Neural progenitor cell (in vitro differentiated cells): ENCODE data around the gene MFAP4.

Source experiments
- CTCF ChIP-seq: fragments of 200-600 bp; sonication (generic); IDR thresholded peaks from 2 replicates; pipeline ENCODE4 v1.5.1; 2017; ENCODE audit warnings: antibody characterized with exemption, mild to moderate bottlenecking
- EZH2 ChIP-seq: fragments of 200-600 bp; sonication (generic); IDR thresholded peaks from 2 replicates; pipeline ENCODE4 v1.6.1; 2017; ENCODE audit warnings: antibody characterized with exemption, mild to moderate bottlenecking, moderate library complexity

DNA sequence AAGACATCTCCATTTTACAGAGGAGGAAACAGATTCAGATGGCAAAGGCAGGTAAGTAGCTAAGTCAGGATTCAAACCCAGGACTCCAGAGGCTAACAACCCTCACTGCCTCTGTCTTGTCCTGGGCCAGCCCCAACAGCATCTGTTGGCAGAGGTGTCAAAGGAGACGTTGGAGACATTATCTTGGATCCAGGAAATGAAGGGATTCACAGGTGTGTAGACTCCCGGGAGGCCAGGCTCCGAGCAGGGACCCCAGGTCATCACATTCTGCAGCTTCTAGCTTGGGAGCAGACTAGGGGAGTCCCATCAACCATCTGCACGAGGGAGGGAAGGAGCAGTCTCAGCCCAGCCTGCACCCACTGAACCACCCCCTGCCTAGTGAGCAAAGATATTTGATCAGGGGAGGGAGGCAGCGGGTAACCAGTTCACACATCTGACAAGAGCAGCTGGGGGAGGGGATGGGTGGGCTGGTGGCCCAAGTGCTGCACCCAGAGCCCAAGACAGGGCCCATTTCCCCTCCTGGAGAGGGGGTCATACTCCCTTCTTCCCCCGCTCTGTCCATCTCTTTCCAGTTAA is 23.4 kb downstream of the MFAP4 start:
- TF ChIP-seq CTCF, result no peak
- TF ChIP-seq EZH2, result no peak
